Measurements from ENCODE around the gene ASXL2. TPM values are rescaled to one million over a fixed set of nuclear protein-coding genes. Genes with fewer than 3 reads are reported as not detected.
A peak's percentile ranks its signal among the peaks of the same experiment; 100 is the strongest.
"Not testable (repeated sequence)": the region's sequence is repeated elsewhere in the genome, so short reads cannot be mapped to it uniquely, and the experiment has no call there.

The ASXL2 gene
- total and polyA plus RNA-seq, 2 donors from 2014 or later, result 2.6 to 41.0 TPM

GRCh38 chr2:25853038-25853638, 25.1 kb downstream of the ASXL2 start:
- DNase-seq (no peak), FAIRE-seq (no peak)
- Histone ChIP-seq H3K4me1 (ENCODE audit: control insufficient read depth in 2 of 3, insufficient read depth in 2 of 3, low read depth in 1 of 3, low read length in 3 of 3) (peaks cover 0 to 9% (median 5%) of the 10 kb centered on the region in 3 donors), H3K36me3 (ENCODE audit: control insufficient read depth in 2 of 3, insufficient read depth in 3 of 3, low read length in 3 of 3) (no peaks in the 10 kb centered on the region), H3K27me3 (ENCODE audit: control insufficient read depth, insufficient read depth, low read length) (no peaks in the 10 kb centered on the region), H3K9ac (ENCODE audit: low read length in 3 of 3) (no peak overlapping the region), H3K4me3 (ENCODE audit: low read length in 3 of 3) (no peak overlapping the region), H3K27ac (ENCODE audit: low read depth in 2 of 2, low read length in 2 of 2) (no peak overlapping the region), H3K9me3 (ENCODE audit: control insufficient read depth in 2 of 3, insufficient read depth in 1 of 3, low read length in 3 of 3) (no peaks in the 10 kb centered on the region)
- TF ChIP-seq CTCF (IDR thresholded peaks at IDR 0.05; ENCODE audit: borderline replicate concordance, extremely low read depth, insufficient read depth), result no peak
- intact Hi-C loops (cut with DNase I), result no loop called here

- Histone ChIP-seq H3K27ac (ENCODE audit: low read depth in 2 of 2, low read length in 2 of 2) (no peak overlapping the region), H3K4me3 (ENCODE audit: low read length in 3 of 3) (no peak overlapping the region), H3K27me3 (ENCODE audit: control insufficient read depth, insufficient read depth, low read length) (no peaks in the 10 kb centered on the region), H3K4me1 (ENCODE audit: control insufficient read depth in 2 of 3, insufficient read depth in 2 of 3, low read depth in 1 of 3, low read length in 3 of 3) (peaks cover 0 to 9% (median 5%) of the 10 kb centered on the region in 3 donors), H3K9ac (ENCODE audit: low read length in 3 of 3) (no peak overlapping the region), H3K9me3 (ENCODE audit: control insufficient read depth in 2 of 3, insufficient read depth in 1 of 3, low read length in 3 of 3) (no peaks in the 10 kb centered on the region), H3K36me3 (ENCODE audit: control insufficient read depth in 2 of 3, insufficient read depth in 3 of 3, low read length in 3 of 3) (no peaks in the 10 kb centered on the region)
- intact Hi-C loops (cut with DNase I), result no loop called here
- FAIRE-seq (peak; percentile 96), DNase-seq (peak in 2 of 5 donors; percentile 55 to 79)
- peak; percentile 72 for TF ChIP-seq CTCF (IDR thresholded peaks at IDR 0.05; ENCODE audit: borderline replicate concordance, extremely low read depth, insufficient read depth)
These were observed 26.4 kb downstream of the ASXL2 start for GRCh38 chr2:25851740-25852503.

- H3K36me3 ChIP-seq (ENCODE audit: control insufficient read depth in 2 of 3, insufficient read depth in 3 of 3, low read length in 3 of 3); H3K9me3 ChIP-seq (ENCODE audit: control insufficient read depth in 2 of 3, insufficient read depth in 1 of 3, low read length in 3 of 3); H3K27ac ChIP-seq (ENCODE audit: low read depth in 2 of 2, low read length in 2 of 2); FAIRE-seq; intact Hi-C loops (cut with DNase I); H3K9ac ChIP-seq (ENCODE audit: low read length in 3 of 3); H3K4me1 ChIP-seq (ENCODE audit: control insufficient read depth in 2 of 3, insufficient read depth in 2 of 3, low read depth in 1 of 3, low read length in 3 of 3); H3K27me3 ChIP-seq (ENCODE audit: control insufficient read depth, insufficient read depth, low read length); H3K4me3 ChIP-seq (ENCODE audit: low read length in 3 of 3); DNase-seq: not testable (repeated sequence)
These were observed 27.9 kb downstream of the ASXL2 start for GRCh38 chr2:25850400-25850799.

- H3K4me3 ChIP-seq (ENCODE audit: low read length in 3 of 3); H3K27me3 ChIP-seq (ENCODE audit: control insufficient read depth, insufficient read depth, low read length); H3K9me3 ChIP-seq (ENCODE audit: control insufficient read depth in 2 of 3, insufficient read depth in 1 of 3, low read length in 3 of 3); H3K4me1 ChIP-seq (ENCODE audit: control insufficient read depth in 2 of 3, insufficient read depth in 2 of 3, low read depth in 1 of 3, low read length in 3 of 3); intact Hi-C loops (cut with DNase I); DNase-seq; H3K27ac ChIP-seq (ENCODE audit: low read depth in 2 of 2, low read length in 2 of 2); H3K9ac ChIP-seq (ENCODE audit: low read length in 3 of 3); H3K36me3 ChIP-seq (ENCODE audit: control insufficient read depth in 2 of 3, insufficient read depth in 3 of 3, low read length in 3 of 3); FAIRE-seq: not testable (repeated sequence)
These were observed 28.9 kb downstream of the ASXL2 start for GRCh38 chr2:25849350-25849749.

All from kidney (tissue), 14 donors.